RWPE1 (cell line): ENCODE results near the gene POLR1B.

ENCODE experiments used
- CTCF ChIA-PET: fragments of 350-600 bp; sonication (Branson Sonifier 250); formaldehyde crosslinking; extraction: SDS; loops from one replicate; lab custom pipeline; 2021; lab: Yijun Ruan, JAX
- POLR2A ChIA-PET: fragments of 400-600 bp; formaldehyde crosslinking; extraction: SDS; loops from one replicate; lab custom pipeline; 2020; ENCODE audit warnings: antibody characterized with exemption; ENCODE audit not compliant: low non-redundant PET; lab: Yijun Ruan, JAX
- DNase-seq: peaks from one replicate; pipeline ENCODE4 v3.0.0; 2012; ENCODE audit warnings: low spot score
- H3K27ac ChIP-seq: fragments of 450-650 bp; 2 replicates; pipeline ENCODE4 v1.5.1; 2017
- TF ChIP-seq, protein P1 (sequence below): fragments of 450-650 bp; conservative IDR thresholded peaks from 2 replicates; pipeline ENCODE4 v1.5.1; 2017; ENCODE audit warnings: low read depth, mild to moderate bottlenecking

POLR1B gene

DNA sequence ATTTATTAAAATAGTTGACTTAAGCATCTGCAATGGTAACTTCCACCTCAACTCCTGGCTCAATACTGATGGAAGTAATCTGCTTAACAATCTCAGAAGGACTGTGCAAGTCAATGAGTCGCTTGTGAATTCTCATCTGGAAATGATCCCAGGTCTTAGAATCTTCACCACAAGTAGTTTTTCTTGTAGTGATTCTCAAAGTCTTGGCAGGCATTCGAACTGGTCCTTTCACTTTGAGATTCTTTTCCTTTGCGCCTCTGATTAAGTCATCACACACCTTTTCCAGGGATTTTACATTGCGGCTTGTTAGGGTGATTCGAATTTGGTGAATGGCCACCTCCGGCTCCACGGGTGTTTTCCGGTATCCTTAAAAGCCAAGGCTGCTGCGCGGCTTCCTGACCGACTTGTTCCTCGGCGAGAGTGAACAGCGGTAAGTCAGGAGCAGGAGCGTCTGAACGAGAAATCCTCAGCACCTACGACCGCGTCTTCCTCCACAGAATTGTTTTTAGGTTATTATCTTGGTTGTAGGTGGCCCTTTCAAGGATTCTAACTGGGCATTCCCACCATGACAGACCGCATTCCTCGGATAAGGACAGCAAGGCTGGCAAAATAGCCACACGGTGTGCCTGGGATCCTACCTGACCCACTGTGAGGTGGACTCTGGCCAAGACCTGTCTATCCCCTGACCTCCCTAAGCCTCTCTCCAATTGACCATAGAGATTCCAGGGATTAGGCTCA lies 79.7 kb downstream of the POLR1B start:
- peak overlapping the region; percentile 95 for H3K27ac ChIP-seq
- no peak for DNase-seq
- ChIA-PET CTCF (interaction anchor here (0.6 kb wide), 1 partner anchor 50 kb away, joined by 3 read pairs; no protein-coding TSS in a partner anchor), POLR2A (no interaction called here)
- TF ChIP-seq, protein P1, sequence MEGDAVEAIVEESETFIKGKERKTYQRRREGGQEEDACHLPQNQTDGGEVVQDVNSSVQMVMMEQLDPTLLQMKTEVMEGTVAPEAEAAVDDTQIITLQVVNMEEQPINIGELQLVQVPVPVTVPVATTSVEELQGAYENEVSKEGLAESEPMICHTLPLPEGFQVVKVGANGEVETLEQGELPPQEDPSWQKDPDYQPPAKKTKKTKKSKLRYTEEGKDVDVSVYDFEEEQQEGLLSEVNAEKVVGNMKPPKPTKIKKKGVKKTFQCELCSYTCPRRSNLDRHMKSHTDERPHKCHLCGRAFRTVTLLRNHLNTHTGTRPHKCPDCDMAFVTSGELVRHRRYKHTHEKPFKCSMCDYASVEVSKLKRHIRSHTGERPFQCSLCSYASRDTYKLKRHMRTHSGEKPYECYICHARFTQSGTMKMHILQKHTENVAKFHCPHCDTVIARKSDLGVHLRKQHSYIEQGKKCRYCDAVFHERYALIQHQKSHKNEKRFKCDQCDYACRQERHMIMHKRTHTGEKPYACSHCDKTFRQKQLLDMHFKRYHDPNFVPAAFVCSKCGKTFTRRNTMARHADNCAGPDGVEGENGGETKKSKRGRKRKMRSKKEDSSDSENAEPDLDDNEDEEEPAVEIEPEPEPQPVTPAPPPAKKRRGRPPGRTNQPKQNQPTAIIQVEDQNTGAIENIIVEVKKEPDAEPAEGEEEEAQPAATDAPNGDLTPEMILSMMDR = no peak

DNA sequence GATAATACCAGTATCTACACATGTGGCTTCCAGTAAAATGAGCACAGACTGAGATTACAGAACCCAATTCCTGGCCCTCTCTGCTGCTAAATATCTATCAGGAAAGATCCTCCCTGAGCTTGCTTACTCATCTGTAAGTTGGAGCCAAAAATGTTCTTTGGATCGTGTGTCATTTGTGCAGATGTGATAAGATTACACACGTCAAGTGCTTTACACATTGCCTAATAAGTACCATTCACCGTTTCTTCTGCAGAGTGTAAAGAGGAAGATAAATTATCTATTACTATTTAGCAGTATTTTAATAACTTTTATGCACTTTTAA lies 80.2 kb downstream of the POLR1B start:
- ChIA-PET POLR2A (no interaction called here), CTCF (interaction anchor here (0.6 to 0.8 kb wide), 3 partner anchors 23 to 50 kb away, joined by 3 read pairs; no protein-coding TSS in a partner anchor)
- TF ChIP-seq, protein P1 = no peak
- DNase-seq = peak; percentile 69
- H3K27ac ChIP-seq = peak overlapping the region; percentile 95

- TF ChIP-seq, protein P1 = no peak
- H3K27ac ChIP-seq = peak overlapping the region; percentile 99
- ChIA-PET POLR2A (interaction anchor here (0.5 to 1.6 kb wide), 2 partner anchors 21 to 23 kb away, joined by 3 to 11 read pairs; partner anchors contain the start of gene SLC20A1), CTCF (interaction anchor here (1.4 to 1.5 kb wide), 2 partner anchors 24 to 103 kb away, joined by 4 to 6 read pairs; no protein-coding TSS in a partner anchor)
- DNase-seq = peak; percentile 92
Observed at GRCh38 chr2:112623913-112624777, 81.9 kb downstream of the POLR1B start.

- peak overlapping the region; percentile 99 for H3K27ac ChIP-seq
- TF ChIP-seq, protein P1 = no peak
- ChIA-PET POLR2A (interaction anchor here (1.6 kb wide), 1 partner anchor 19 kb away, joined by 11 read pairs; the partner anchor contains the start of gene SLC20A1), CTCF (interaction anchor here (0.6 to 3.2 kb wide), 6 partner anchors 19 to 124 kb away, joined by 3 to 25 read pairs (median 6); partner anchors contain the start of gene SLC20A1)
- no peak for DNase-seq
Observed at GRCh38 chr2:112625474-112626114, 83.3 kb downstream of the POLR1B start.

DNA sequence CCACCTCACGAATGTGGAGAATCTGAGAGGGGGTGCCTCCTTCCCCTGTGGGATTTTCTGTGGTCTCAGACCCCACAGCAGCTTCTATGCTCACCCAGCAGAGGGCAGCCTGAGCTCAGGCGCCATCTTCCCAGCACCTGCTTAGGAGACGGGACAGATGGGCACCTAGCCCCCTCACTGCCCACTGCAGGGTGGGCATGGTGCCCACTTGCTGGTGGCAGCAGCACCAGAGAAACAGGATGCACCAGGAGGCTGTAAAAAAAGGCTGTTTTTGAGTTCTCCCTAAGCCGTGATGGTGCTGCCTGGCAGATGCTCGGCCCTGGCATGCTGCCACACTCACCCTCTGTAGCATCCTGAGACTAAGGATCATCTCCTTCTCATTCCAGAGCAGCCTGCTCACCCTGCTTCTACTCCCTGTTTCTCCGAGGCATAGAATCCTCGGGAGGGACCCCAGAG lies 84.4 kb downstream of the POLR1B start:
- ChIA-PET POLR2A (interaction anchor here (1.1 to 1.2 kb wide), 2 partner anchors 19 to 100 kb away, joined by 4 to 7 read pairs; partner anchors contain the start of gene SLC20A1), CTCF (interaction anchor here (0.6 to 3.2 kb wide), 11 partner anchors 8 to 349 kb away, joined by 3 to 25 read pairs (median 5); partner anchors contain the start of gene SLC20A1)
- peak overlapping the region; percentile 99 for H3K27ac ChIP-seq
- TF ChIP-seq, protein P1 = peak; percentile 83
- peak; percentile 50 for DNase-seq
